ENCODE data around the gene INPP5D. TPM values are rescaled to one million over a fixed set of nuclear protein-coding genes. Genes with fewer than 3 reads are reported as not detected.

INPP5D gene
- polyA plus RNA-seq, 3 donors: 30.6 to 90.2 (median 54.8) TPM

DNA sequence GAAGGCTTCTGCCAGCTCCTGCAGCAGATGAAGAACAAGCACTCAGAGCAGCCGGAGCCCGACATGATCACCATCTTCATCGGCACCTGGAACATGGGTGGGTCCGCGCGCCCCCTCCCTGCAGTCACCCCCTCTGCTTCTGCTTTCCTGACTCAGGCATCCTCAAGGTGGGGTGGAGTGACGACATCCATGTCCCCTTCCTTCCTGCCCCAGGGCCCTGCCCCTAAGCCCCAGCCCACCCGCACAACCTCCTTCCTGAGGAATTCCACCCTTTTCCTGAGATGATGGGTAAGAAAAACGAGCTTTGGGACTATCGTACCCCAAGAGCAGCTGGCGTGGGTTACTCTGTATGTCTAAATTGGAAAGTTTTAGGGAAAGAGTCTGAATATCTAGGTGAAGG lies 101.6 kb downstream of the INPP5D start:
- Mint-ChIP-seq H3K4me1 (no peaks in the 10 kb centered on the region), H3K27me3 (ENCODE audit: low read depth in 3 of 3) (peaks cover 0 to 6% (median 0%) of the 10 kb centered on the region in 3 donors), H3K27ac (peak overlapping the region in 6 of 7 donors; percentile 43 to 75 (median 55)), H3K9me3 (no peaks in the 10 kb centered on the region), H3K36me3 (peaks cover 62 to 67% of the 10 kb centered on the region in 2 donors), H3K4me3 (no peak overlapping the region)
- Histone ChIP-seq H3K36me3 (replicated peaks in 1 of 2; ENCODE audit: control insufficient read depth in 1 of 2, insufficient read depth in 2 of 2, low read length in 2 of 2) (peaks cover 71 to 77% of the 10 kb centered on the region in 2 donors), H3K4me1 (ENCODE audit: control insufficient read depth in 1 of 2, insufficient read depth in 2 of 2, low read length in 2 of 2) (peaks cover 36 to 37% of the 10 kb centered on the region in 2 donors), H3K9me3 (replicated peaks in 1 of 2; ENCODE audit: control insufficient read depth in 1 of 2, insufficient read depth in 1 of 2, low read length in 2 of 2) (no peaks in the 10 kb centered on the region), H3K79me2 (ENCODE audit: insufficient read depth, low read length) (peaks cover 10% of the 10 kb centered on the region), H3K27ac (ENCODE audit: low read depth in 1 of 2, low read length in 2 of 2) (peak overlapping the region in 1 of 2 donors; percentile 29), H2AFZ (ENCODE audit: insufficient read depth, low read depth, low read length, poor library complexity, severe bottlenecking) (no peak overlapping the region), H3K4me2 (replicated peaks; ENCODE audit: extremely low read depth, low read length, poor library complexity, severe bottlenecking) (no peak overlapping the region), H3K9ac (ENCODE audit: insufficient read depth, low read length, poor library complexity, severe bottlenecking) (no peak overlapping the region), H3K4me3 (replicated peaks in 1 of 3; ENCODE audit: low read depth in 2 of 3, low read length in 3 of 3) (no peak overlapping the region), H4K20me1 (ENCODE audit: insufficient read depth, low read length) (no peaks in the 10 kb centered on the region), H3K27me3 (ENCODE audit: control insufficient read depth in 2 of 2, insufficient read depth in 2 of 2, low read length in 2 of 2) (no peaks in the 10 kb centered on the region)
- 62% methylated on average over 4 of the region's 11 CpGs for WGBS (ENCODE audit: insufficient coverage)
- intact Hi-C loops (cut with micrococcal nuclease): no loop called here
- no peak for DNase-seq
- TF ChIP-seq CTCF (IDR thresholded peaks at IDR 0.05): no peak

DNA sequence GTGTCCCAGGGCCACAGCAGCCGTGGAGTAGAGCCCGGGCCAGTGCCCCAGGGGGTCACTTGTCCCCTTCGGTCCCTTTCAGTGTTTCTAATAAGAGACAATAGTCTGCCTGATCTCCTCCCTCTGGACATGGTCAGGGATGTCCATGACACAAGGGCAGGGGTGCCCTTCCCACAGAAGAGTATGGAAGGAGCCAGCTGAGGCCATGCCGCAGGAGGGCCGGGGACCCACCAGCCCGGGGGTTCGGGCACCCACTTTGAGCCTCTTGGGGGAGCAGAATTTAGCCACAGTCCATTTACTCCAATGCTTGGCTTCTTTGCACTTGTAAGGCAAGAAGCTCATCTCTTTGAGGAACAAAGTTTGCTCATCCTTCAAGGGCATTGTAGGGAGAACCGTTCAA lies 102.6 kb downstream of the INPP5D start:
- peaks cover 19% of the 10 kb centered on the region for H3K79me2 ChIP-seq (ENCODE audit: insufficient read depth, low read length)
- no peak for TF ChIP-seq CTCF (IDR thresholded peaks at IDR 0.05)
- H3K9ac ChIP-seq (ENCODE audit: insufficient read depth, low read length, poor library complexity, severe bottlenecking): no peak overlapping the region
- intact Hi-C loops (cut with micrococcal nuclease): no loop called here
- peaks cover 42 to 44% of the 10 kb centered on the region in 2 donors for H3K4me1 ChIP-seq (ENCODE audit: control insufficient read depth in 1 of 2, insufficient read depth in 2 of 2, low read length in 2 of 2)
- WGBS (ENCODE audit: insufficient coverage): 98% methylated on average over 8 of the region's 8 CpGs
- H3K4me2 ChIP-seq (replicated peaks; ENCODE audit: extremely low read depth, low read length, poor library complexity, severe bottlenecking): no peak overlapping the region
- Mint-ChIP-seq H3K27me3 (ENCODE audit: low read depth in 3 of 3) (peaks cover 0 to 6% (median 0%) of the 10 kb centered on the region in 3 donors), H3K36me3 (peaks cover 61 to 65% of the 10 kb centered on the region in 2 donors), H3K27ac (no peak overlapping the region), H3K4me1 (peaks cover 4% of the 10 kb centered on the region), H3K9me3 (no peaks in the 10 kb centered on the region), H3K4me3 (no peak overlapping the region)
- no peak for DNase-seq
- H4K20me1 ChIP-seq (ENCODE audit: insufficient read depth, low read length): no peaks in the 10 kb centered on the region
- H3K9me3 ChIP-seq (replicated peaks in 1 of 2; ENCODE audit: control insufficient read depth in 1 of 2, insufficient read depth in 1 of 2, low read length in 2 of 2): no peaks in the 10 kb centered on the region
- H3K27ac ChIP-seq (ENCODE audit: low read depth in 1 of 2, low read length in 2 of 2): peak overlapping the region in 1 of 2 donors; percentile 97
- peaks cover 67 to 77% of the 10 kb centered on the region in 2 donors for H3K36me3 ChIP-seq (replicated peaks in 1 of 2; ENCODE audit: control insufficient read depth in 1 of 2, insufficient read depth in 2 of 2, low read length in 2 of 2)
- no peak overlapping the region for H2AFZ ChIP-seq (ENCODE audit: insufficient read depth, low read depth, low read length, poor library complexity, severe bottlenecking)
- H3K4me3 ChIP-seq (replicated peaks in 1 of 3; ENCODE audit: low read depth in 2 of 3, low read length in 3 of 3): no peak overlapping the region
- H3K27me3 ChIP-seq (ENCODE audit: control insufficient read depth in 2 of 2, insufficient read depth in 2 of 2, low read length in 2 of 2): no peaks in the 10 kb centered on the region

Measured in CD14-positive monocyte (primary cell).